HG02973 (cell line): ENCODE data around the gene SIRT5.

Experiments
- ATAC-seq: cut with Tn5 transposase; IDR thresholded peaks from one replicate; pipeline ENCODE4 v1.9.1; 2021; ENCODE audit warnings: moderate library complexity; ENCODE audit not compliant: unreplicated experiment

SIRT5 gene

GRCh38 chr6:13550656-13551055 lies 23.7 kb upstream of the SIRT5 start:
- ATAC-seq: no peak

- ATAC-seq: no peak
Observed at GRCh38 chr6:13553646-13554045, 20.8 kb upstream of the SIRT5 start.

- no peak for ATAC-seq
Observed at GRCh38 chr6:13554929-13555333, 19.5 kb upstream of the SIRT5 start.

- no peak for ATAC-seq
Observed at GRCh38 chr6:13557841-13558240, 16.6 kb upstream of the SIRT5 start.

- ATAC-seq: no peak
Observed at GRCh38 chr6:13558718-13559117, 15.7 kb upstream of the SIRT5 start.

- no peak for ATAC-seq
Observed at GRCh38 chr6:13559251-13559650, 15.2 kb upstream of the SIRT5 start.

- no peak for ATAC-seq
Observed at GRCh38 chr6:13559968-13560650, 14.3 kb upstream of the SIRT5 start.

GRCh38 chr6:13560651-13561044 lies 13.8 kb upstream of the SIRT5 start:
- no peak for ATAC-seq

- no peak for ATAC-seq
Observed at GRCh38 chr6:13561624-13562267, 12.7 kb upstream of the SIRT5 start.

GRCh38 chr6:13563009-13563408 lies 11.4 kb upstream of the SIRT5 start:
- no peak for ATAC-seq

GRCh38 chr6:13565921-13566320 lies 8.5 kb upstream of the SIRT5 start:
- no peak for ATAC-seq

GRCh38 chr6:13566500-13566899 lies 7.9 kb upstream of the SIRT5 start:
- ATAC-seq: no peak

GRCh38 chr6:13568970-13569369 lies 5.4 kb upstream of the SIRT5 start:
- ATAC-seq: no peak

- no peak for ATAC-seq
Observed at GRCh38 chr6:13572240-13572639, 2.2 kb upstream of the SIRT5 start.

- ATAC-seq: no peak
Observed at GRCh38 chr6:13572951-13573654, 1.3 kb upstream of the SIRT5 start.

GRCh38 chr6:13573669-13574110 lies 711 bp upstream of the SIRT5 start:
- no peak for ATAC-seq

- peak; percentile 67 for ATAC-seq
Observed at GRCh38 chr6:13574149-13574570, 241 bp upstream of the SIRT5 start.

GRCh38 chr6:13575377-13575775 lies 975 bp downstream of the SIRT5 start:
- ATAC-seq: no peak

- ATAC-seq: no peak
Observed at GRCh38 chr6:13576017-13576416, 1.6 kb downstream of the SIRT5 start.

- ATAC-seq: no peak
Observed at GRCh38 chr6:13577926-13578325, 3.5 kb downstream of the SIRT5 start.

- ATAC-seq: no peak
Observed at GRCh38 chr6:13579911-13580310, 5.5 kb downstream of the SIRT5 start.

- ATAC-seq: no peak
Observed at GRCh38 chr6:13581700-13582229, 7.4 kb downstream of the SIRT5 start.
